Natural killer cell treated with Interleukin-12 subunit alpha and Interleukin-12 subunit beta and Interleukin-15 and Interleukin-18, amount 100 ng/mL, for 72 hours (primary cell): Measurements from ENCODE around the gene MYBPC3. TPM values are rescaled to one million over a fixed set of nuclear protein-coding genes. Genes with fewer than 3 reads are reported as not detected.

ENCODE experiments used
- ATAC-seq, 2 donors: fragments of 150-1000 bp; cut with Tn5 transposase in 1 of 2; sonication (Bioruptor Pico), chemical (Tn5 transposase) in 1 of 2; 2 replicates each; pipeline ENCODE4 v1.10.0; 2021
- DNase-seq: peaks from one replicate; pipeline ENCODE4 v3.0.0; 2022; ENCODE audit warnings: low spot score
- H3K27ac Mint-ChIP-seq, 2 donors: 1 replicate in 1 of 2; 2 replicates in 1 of 2; pipeline ENCODE4 v1.8.0; 2022; ENCODE audit warnings: mixed read lengths in 2 of 2, mild to moderate bottlenecking in 1 of 2, moderate library complexity in 1 of 2
- H3K27me3 Mint-ChIP-seq, 2 donors: 1 replicate in 1 of 2; 2 replicates in 1 of 2; pipeline ENCODE4 v1.8.0; 2022; ENCODE audit warnings: mixed read lengths in 2 of 2
- H3K36me3 Mint-ChIP-seq: one replicate; pipeline ENCODE4 v1.8.0; 2022; ENCODE audit warnings: mixed read lengths
- H3K4me1 Mint-ChIP-seq, 2 donors: 1 replicate in 1 of 2; 2 replicates in 1 of 2; pipeline ENCODE4 v1.8.0; 2022; ENCODE audit warnings: low read depth in 2 of 2, mixed read lengths in 2 of 2, mild to moderate bottlenecking in 1 of 2
- H3K4me3 Mint-ChIP-seq: one replicate; pipeline ENCODE4 v1.8.0; 2022; ENCODE audit warnings: mixed read lengths
- H3K9me3 Mint-ChIP-seq: 2 replicates; pipeline ENCODE4 v1.8.0; 2022; ENCODE audit warnings: mixed read lengths
- total RNA-seq, 2 donors: library from RNA; stranded (reverse); gene quantifications; one replicate each; pipeline ENCODE4 v1.2.3, GENCODE V29; 2022

MYBPC3 gene
- total RNA-seq, 2 donors from 2014 or later: not detected

DNA sequence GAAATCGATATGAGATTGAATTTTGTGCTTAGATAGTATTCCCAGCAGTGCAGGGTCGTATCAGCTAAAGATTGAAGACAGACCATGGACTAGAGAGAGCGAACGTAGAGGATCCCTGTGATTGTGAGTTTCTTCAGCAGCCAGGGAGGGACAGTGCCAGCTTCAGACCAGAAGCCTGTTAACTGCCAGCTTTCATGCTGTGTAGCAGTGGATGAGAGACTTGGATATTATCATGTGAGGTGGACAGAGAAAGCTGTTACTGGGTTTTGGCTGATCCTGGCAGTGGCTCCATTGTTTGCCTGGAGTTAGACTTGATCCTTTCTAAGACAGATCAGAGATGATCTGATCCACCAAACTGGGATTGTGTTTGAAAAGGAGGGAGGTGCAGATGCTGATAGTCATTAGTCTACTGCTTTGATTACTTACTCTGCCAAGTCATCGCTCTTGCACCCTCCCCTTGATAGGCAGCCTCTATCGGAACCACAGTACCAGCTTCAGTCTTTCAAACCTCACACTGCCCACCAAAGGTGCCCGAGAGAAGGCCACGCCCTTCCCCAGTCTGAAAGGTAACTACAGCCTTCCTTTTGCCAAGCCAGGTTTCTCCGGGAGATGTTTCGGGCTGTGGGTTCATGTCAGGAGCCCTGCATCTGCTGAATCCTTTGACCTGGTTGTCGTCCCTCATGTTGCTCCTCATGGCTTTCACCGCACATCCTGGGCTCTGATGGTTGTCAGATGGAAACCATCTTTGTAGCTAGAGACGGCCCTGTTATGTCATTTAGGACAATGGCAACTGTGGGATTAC lies 66.3 kb downstream of the MYBPC3 start:
- H3K36me3 Mint-ChIP-seq: peaks cover 42% of the 10 kb centered on the region
- ATAC-seq (no peak), DNase-seq (no peak)
- no peak overlapping the region for H3K4me3 Mint-ChIP-seq
- peaks cover 0 to 5% of the 10 kb centered on the region in 2 donors for H3K4me1 Mint-ChIP-seq
- no peaks in the 10 kb centered on the region for H3K27me3 Mint-ChIP-seq
- H3K9me3 Mint-ChIP-seq: no peaks in the 10 kb centered on the region
- H3K27ac Mint-ChIP-seq: peak overlapping the region in 1 of 2 donors; percentile 23

DNA sequence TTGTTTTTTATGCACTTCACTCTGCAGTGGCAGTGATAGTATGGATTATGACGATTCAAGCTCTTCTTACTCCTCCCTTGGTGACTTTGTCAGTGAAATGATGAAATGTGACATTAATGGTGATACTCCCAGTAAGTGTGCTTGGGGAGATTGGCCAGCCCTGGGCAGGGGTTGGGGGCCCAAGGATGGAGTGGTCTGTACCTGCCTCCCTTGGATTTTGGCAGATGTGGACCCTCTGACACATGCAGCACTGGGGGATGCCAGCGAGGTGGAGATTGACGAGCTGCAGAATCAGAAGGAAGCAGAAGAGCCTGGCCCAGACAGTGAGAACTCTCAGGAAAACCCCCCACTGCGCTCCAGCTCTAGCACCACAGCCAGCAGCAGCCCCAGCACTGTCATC lies 68.4 kb downstream of the MYBPC3 start:
- Mint-ChIP-seq H3K4me1 (peaks cover 0 to 8% of the 10 kb centered on the region in 2 donors), H3K9me3 (no peaks in the 10 kb centered on the region), H3K27ac (no peak overlapping the region), H3K36me3 (peaks cover 31% of the 10 kb centered on the region), H3K27me3 (no peaks in the 10 kb centered on the region), H3K4me3 (no peak overlapping the region)
- DNase-seq: no peak
- no peak for ATAC-seq

DNA sequence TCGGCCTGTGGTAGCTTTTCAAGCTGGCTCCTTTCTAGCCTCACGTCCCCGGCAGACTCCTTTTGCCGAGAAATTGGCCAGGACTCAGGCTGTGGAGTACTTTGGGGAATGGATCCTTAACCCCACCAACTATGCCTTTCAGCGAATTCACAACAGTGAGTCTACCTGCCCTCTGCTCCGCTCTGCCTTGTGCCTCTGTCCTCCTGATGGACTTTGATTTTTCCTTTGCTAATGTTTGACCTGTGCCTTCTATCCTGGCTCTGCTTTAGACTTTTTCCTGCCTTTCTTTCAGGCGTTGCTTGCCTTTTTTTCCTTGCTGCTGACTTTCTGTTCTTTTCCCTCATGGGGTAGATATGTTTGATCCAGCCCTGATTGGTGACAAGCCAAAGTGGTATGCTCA lies 70.0 kb downstream of the MYBPC3 start:
- ATAC-seq (no peak), DNase-seq (no peak)
- Mint-ChIP-seq H3K4me1 (peaks cover 0 to 8% of the 10 kb centered on the region in 2 donors), H3K36me3 (peaks cover 35% of the 10 kb centered on the region), H3K27ac (no peak overlapping the region), H3K27me3 (no peaks in the 10 kb centered on the region), H3K9me3 (no peaks in the 10 kb centered on the region), H3K4me3 (no peak overlapping the region)

Other genes with a start within 250 kb of the MYBPC3 start
- gene ARFGAP2, start 175.8 kb downstream of the MYBPC3 start, total RNA-seq: 100 to 1,000 TPM; 117 to 151 TPM
- gene PACSIN3, start 166.3 kb downstream of the MYBPC3 start, total RNA-seq: 1 to 10 TPM; 1.1 to 4.0 TPM
- 10 to 100 TPM; 47.9 to 71.7 TPM for gene DDB2, start 137.7 kb downstream of the MYBPC3 start, total RNA-seq
- gene ACP2, start 103.9 kb downstream of the MYBPC3 start, total RNA-seq: 10 to 100 TPM; 27.3 to 33.3 TPM
- gene NR1H3, start 94.7 kb downstream of the MYBPC3 start, total RNA-seq: 1 to 10 TPM; 6.3 to 8.9 TPM
- gene MADD, start 82.6 kb downstream of the MYBPC3 start, total RNA-seq: 100 to 1,000 TPM in 1 of 2 donors, 10 to 100 TPM in 1; 94.1 to 120 TPM
- 1 to 10 TPM; 2.0 to 2.5 TPM for gene SPI1, start 25.8 kb upstream of the MYBPC3 start, total RNA-seq
- 10 to 100 TPM; 20.9 to 31.3 TPM for gene SLC39A13, start 55.9 kb upstream of the MYBPC3 start, total RNA-seq
- 100 to 1,000 TPM; 175 to 216 TPM for gene PSMC3, start 73.7 kb upstream of the MYBPC3 start, total RNA-seq
- gene RAPSN, start 96.4 kb upstream of the MYBPC3 start, total RNA-seq: 1 to 10 TPM; 1.8 to 4.0 TPM
- 100 to 1,000 TPM; 165 to 230 TPM for gene CELF1, start 200.4 kb upstream of the MYBPC3 start, total RNA-seq
- gene PTPMT1, start 212.9 kb upstream of the MYBPC3 start, total RNA-seq: 10 to 100 TPM; 33.1 to 57.4 TPM
- gene KBTBD4, start 226.3 kb upstream of the MYBPC3 start, total RNA-seq: 10 to 100 TPM; 13.2 to 19.7 TPM
- 100 to 1,000 TPM; 101 to 145 TPM for gene NDUFS3, start 226.4 kb upstream of the MYBPC3 start, total RNA-seq
- gene FAM180B, start 234.0 kb upstream of the MYBPC3 start, total RNA-seq: under 1 TPM; 0.31 to 0.62 TPM
- gene C1QTNF4, start 241.7 kb upstream of the MYBPC3 start, total RNA-seq: not detected